Keratinocyte (primary cell): Measurements from ENCODE around the gene SLC17A4. TPM values are rescaled to one million over a fixed set of nuclear protein-coding genes. Genes with fewer than 3 reads are reported as not detected.

ENCODE experiments used
- DNase-seq: peaks from one replicate; pipeline ENCODE4 v3.0.0-alpha.2; 2011; ENCODE audit warnings: low read depth, missing footprints, low spot score
- FAIRE-seq: peaks from 2 replicates; lab custom pipeline; 2011; peaks lifted over from hg19 to GRCh38; lab: Jason Lieb, UNC
- H2AFZ ChIP-seq: 2 replicates; pipeline ENCODE4 v1.6.0; 2012; ENCODE audit warnings: low read length, control low read depth, inconsistent platforms; ENCODE audit not compliant: control insufficient read depth
- H3K27ac ChIP-seq: 2 replicates; pipeline ENCODE4 v1.5.1; 2011; ENCODE audit warnings: low read length; ENCODE audit not compliant: control insufficient read depth, insufficient read depth
- H3K27me3 ChIP-seq: 3 replicates; pipeline ENCODE4 v1.6.0; 2011; ENCODE audit warnings: low read length; ENCODE audit not compliant: control insufficient read depth, insufficient read depth; ENCODE audit errors: extremely low read depth
- H3K36me3 ChIP-seq, 2 experiments: 2 replicates in 1 of 2; 3 replicates in 1 of 2; pipeline ENCODE4 v1.5.1; 2011; ENCODE audit warnings: low read length in 2 of 2, mild to moderate bottlenecking in 1 of 2; ENCODE audit not compliant: control insufficient read depth in 2 of 2, insufficient read depth in 2 of 2; ENCODE audit errors: extremely low read depth in 1 of 2
- H3K4me1 ChIP-seq: 3 replicates; pipeline ENCODE4 v1.5.1; 2011; ENCODE audit warnings: low read length; ENCODE audit not compliant: control insufficient read depth, insufficient read depth; ENCODE audit errors: extremely low read depth
- H3K4me2 ChIP-seq: 3 replicates; pipeline ENCODE4 v1.6.0; 2011; ENCODE audit warnings: low read depth, low read length; ENCODE audit not compliant: control insufficient read depth, insufficient read depth; ENCODE audit errors: extremely low read depth
- H3K4me3 ChIP-seq, 3 experiments: fragments of 200-600 bp in 1 of 3; sonication (generic) in 1 of 3; 2 replicates in 2 of 3; 3 replicates in 1 of 3; pipeline ENCODE4 v1.5.1; 2011 to 2016; ENCODE audit warnings: low read length in 3 of 3, mild to moderate bottlenecking in 3 of 3, control low read depth in 2 of 3, inconsistent platforms in 1 of 3, low read depth in 1 of 3, mixed read lengths in 1 of 3, mixed run types in 1 of 3, moderate library complexity in 1 of 3; ENCODE audit not compliant: control insufficient read depth in 2 of 3, insufficient read depth in 2 of 3; ENCODE audit errors: extremely low read depth in 1 of 3
- H3K79me2 ChIP-seq: 2 replicates; pipeline ENCODE4 v1.6.0; 2012; ENCODE audit warnings: low read length; ENCODE audit not compliant: control insufficient read depth, insufficient read depth
- H3K9ac ChIP-seq: 3 replicates; pipeline ENCODE4 v1.6.0; 2011; ENCODE audit warnings: low read length; ENCODE audit not compliant: control insufficient read depth, insufficient read depth; ENCODE audit errors: extremely low read depth
- H3K9me1 ChIP-seq: 3 replicates; pipeline ENCODE4 v1.6.0; 2011; ENCODE audit warnings: low read length; ENCODE audit not compliant: control insufficient read depth, insufficient read depth; ENCODE audit errors: extremely low read depth
- H3K9me3 ChIP-seq: 2 replicates; pipeline ENCODE4 v1.5.1; 2012; ENCODE audit warnings: low read depth, low read length; ENCODE audit not compliant: control insufficient read depth
- H4K20me1 ChIP-seq: 3 replicates; pipeline ENCODE4 v1.6.0; 2011; ENCODE audit warnings: low read length; ENCODE audit not compliant: control insufficient read depth, insufficient read depth; ENCODE audit errors: extremely low read depth
- EZH2 ChIP-seq: IDR thresholded peaks from one replicate; pipeline ENCODE4 v1.6.1; 2012; ENCODE audit warnings: inconsistent platforms, mild to moderate bottlenecking, low read length, moderate library complexity
- dilution Hi-C: fragments of 300-500 bp; cut with MboI; formaldehyde crosslinking; loops from one replicate; pipeline ENCODE4 v1.7.0; 2020; ENCODE audit warnings: low sequenced_read_pairs; ENCODE audit not compliant: extremely low pct_ligation_motif_present
- polyA plus RNA-seq, 5 experiments: library from polyadenylated mRNA; depleted of rRNA in 3 of 5; stranded (reverse) in 3 of 5; stranded (forward) in 1 of 5; unstranded in 1 of 5; fragments of >200 nt; gene quantifications; 1 replicate in 1 of 5; 2 replicates in 3 of 5; 3 replicates in 1 of 5; pipeline versions ENCODE4 v1.2.1 to v1.2.3, GENCODE V29; 2011 to 2012; ENCODE audit warnings: missing spikeins in 2 of 5, low read depth in 1 of 5, low replicate concordance in 1 of 5
- TF ChIP-seq, protein P1 (sequence below), 3 experiments: IDR thresholded peaks in 1 of 3; conservative IDR thresholded peaks in 1 of 3; optimal IDR thresholded peaks in 1 of 3; 2 replicates in 2 of 3; 3 replicates in 1 of 3; pipeline versions ENCODE3 to v1.5.1; 2011; ENCODE audit warnings: low read length in 3 of 3, mild to moderate bottlenecking in 3 of 3, moderate library complexity in 2 of 3, control low read depth in 1 of 3, inconsistent platforms in 1 of 3; ENCODE audit not compliant: insufficient read depth in 2 of 3; ENCODE audit errors: extremely low read depth in 1 of 3

SLC17A4 gene
- polyA plus RNA-seq, 1 donor (not counting 4 experiments of a cell fraction or from before 2014, with no cell fraction given): not detected

DNA sequence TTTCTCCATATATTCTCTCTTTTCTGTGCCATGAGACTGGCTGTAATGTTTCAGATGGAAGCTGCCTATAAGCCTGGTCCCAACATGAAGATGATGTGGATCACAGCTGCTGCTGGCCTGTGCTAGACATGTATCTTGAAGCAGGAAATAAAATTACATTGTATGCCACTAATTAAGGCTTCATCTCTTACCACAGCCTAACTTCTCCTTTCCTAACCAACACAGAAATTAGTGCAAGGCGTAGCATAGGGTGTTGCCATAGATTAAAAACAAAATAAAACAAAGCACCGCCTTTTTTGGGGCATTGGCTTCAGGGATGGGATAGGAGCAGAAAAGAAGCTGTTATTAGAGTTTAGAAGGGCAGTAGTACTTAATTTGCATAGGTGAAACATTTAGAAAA, 4.7 kb upstream of the SLC17A4 start:
- Histone ChIP-seq H3K9me3 (no peaks in the 10 kb centered on the region), H3K36me3 (no peaks in the 10 kb centered on the region), H4K20me1 (no peaks in the 10 kb centered on the region), H3K4me1 (no peaks in the 10 kb centered on the region), H3K4me3 (no peak overlapping the region), H2AFZ (no peak overlapping the region), H3K27me3 (no peaks in the 10 kb centered on the region), H3K79me2 (no peaks in the 10 kb centered on the region), H3K9me1 (no peaks in the 10 kb centered on the region), H3K9ac (no peak overlapping the region), H3K27ac (no peak overlapping the region), H3K4me2 (no peak overlapping the region)
- TF ChIP-seq, protein P1, sequence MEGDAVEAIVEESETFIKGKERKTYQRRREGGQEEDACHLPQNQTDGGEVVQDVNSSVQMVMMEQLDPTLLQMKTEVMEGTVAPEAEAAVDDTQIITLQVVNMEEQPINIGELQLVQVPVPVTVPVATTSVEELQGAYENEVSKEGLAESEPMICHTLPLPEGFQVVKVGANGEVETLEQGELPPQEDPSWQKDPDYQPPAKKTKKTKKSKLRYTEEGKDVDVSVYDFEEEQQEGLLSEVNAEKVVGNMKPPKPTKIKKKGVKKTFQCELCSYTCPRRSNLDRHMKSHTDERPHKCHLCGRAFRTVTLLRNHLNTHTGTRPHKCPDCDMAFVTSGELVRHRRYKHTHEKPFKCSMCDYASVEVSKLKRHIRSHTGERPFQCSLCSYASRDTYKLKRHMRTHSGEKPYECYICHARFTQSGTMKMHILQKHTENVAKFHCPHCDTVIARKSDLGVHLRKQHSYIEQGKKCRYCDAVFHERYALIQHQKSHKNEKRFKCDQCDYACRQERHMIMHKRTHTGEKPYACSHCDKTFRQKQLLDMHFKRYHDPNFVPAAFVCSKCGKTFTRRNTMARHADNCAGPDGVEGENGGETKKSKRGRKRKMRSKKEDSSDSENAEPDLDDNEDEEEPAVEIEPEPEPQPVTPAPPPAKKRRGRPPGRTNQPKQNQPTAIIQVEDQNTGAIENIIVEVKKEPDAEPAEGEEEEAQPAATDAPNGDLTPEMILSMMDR (optimal IDR thresholded peaks at IDR 0.05 in 1 of 3, IDR thresholded peaks at IDR 0.05 in 1 of 3, conservative IDR thresholded peaks at IDR 0.05 in 1 of 3; ENCODE audit: extremely low read depth in 1 of 3, insufficient read depth in 2 of 3, low read length in 3 of 3): no peak
- TF ChIP-seq EZH2: no peak
- FAIRE-seq (no peak), DNase-seq (no peak)
- dilution Hi-C loops: no loop called here

DNA sequence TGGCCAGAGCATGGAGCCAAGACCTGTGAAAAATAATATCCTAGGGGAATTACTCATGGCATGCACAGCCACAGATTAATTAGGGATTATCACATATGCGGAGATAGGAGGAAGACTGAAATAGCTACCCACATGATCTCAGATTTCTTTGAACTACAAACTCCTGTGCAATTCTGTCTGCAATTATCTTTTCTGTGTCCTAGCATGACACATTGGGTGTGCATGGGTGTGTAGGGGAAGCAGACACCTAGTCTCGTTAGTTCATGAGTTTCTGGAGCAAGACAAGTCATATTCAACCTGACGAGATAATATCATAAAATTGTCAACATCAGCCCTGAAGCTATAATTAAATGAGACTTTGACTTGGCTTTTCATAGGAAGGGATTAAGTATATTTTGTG, 3.6 kb upstream of the SLC17A4 start:
- no peak overlapping the region for H3K27ac ChIP-seq
- no peak for TF ChIP-seq EZH2
- TF ChIP-seq, protein P1 (optimal IDR thresholded peaks at IDR 0.05 in 1 of 3, IDR thresholded peaks at IDR 0.05 in 1 of 3, conservative IDR thresholded peaks at IDR 0.05 in 1 of 3; ENCODE audit: extremely low read depth in 1 of 3, insufficient read depth in 2 of 3, low read length in 3 of 3): no peak

More for the DNA sequence above, 3.6 kb upstream of the SLC17A4 start:
- no peak for DNase-seq
- no peak for FAIRE-seq
- Histone ChIP-seq H3K9ac (no peak overlapping the region), H3K36me3 (no peaks in the 10 kb centered on the region), H3K4me1 (no peaks in the 10 kb centered on the region), H3K9me3 (no peaks in the 10 kb centered on the region), H3K4me3 (no peak overlapping the region), H3K9me1 (no peaks in the 10 kb centered on the region), H3K27me3 (no peaks in the 10 kb centered on the region), H3K4me2 (no peak overlapping the region), H2AFZ (no peak overlapping the region), H3K79me2 (no peaks in the 10 kb centered on the region), H4K20me1 (no peaks in the 10 kb centered on the region)
- dilution Hi-C loops: no loop called here
